SK-N-SH (cell line): ENCODE data around the gene FAM20B. TPM values are rescaled to one million over a fixed set of nuclear protein-coding genes. Genes with fewer than 3 reads are reported as not detected.

ENCODE experiments used
- polyA plus RNA-seq, 3 experiments: library from polyadenylated mRNA; depleted of rRNA; stranded (reverse); fragments of >200 nt; gene quantifications; 2 replicates each; pipeline ENCODE4 v1.2.3, GENCODE V29; 2012

The FAM20B gene
- polyA plus RNA-seq, 1 of the 3 experiments (the other 2 are of a cell fraction): 14.9 TPM

Other genes starting within 250 kb of the FAM20B start
- gene ANGPTL1, start 154.8 kb upstream of the FAM20B start, polyA plus RNA-seq (2012; rRNA removed): not detected in 2 replicates
- gene TOR3A, start 56.2 kb downstream of the FAM20B start, polyA plus RNA-seq (2012; rRNA removed): 29.9 and 33.2 TPM in 2 replicates
- gene ABL2, start 203.8 kb downstream of the FAM20B start, polyA plus RNA-seq (2012; rRNA removed): 7.5 and 10.6 TPM in 2 replicates